HepG2 (cell line): Measurements from ENCODE around the gene CTCF. TPM values are rescaled to one million over a fixed set of nuclear protein-coding genes. Genes with fewer than 3 reads are reported as not detected.
A peak's percentile ranks its signal among the peaks of the same experiment; 100 is the strongest.

Experiments used
- AGO2 ChIP-seq: fragments of 200-400 bp; formaldehyde crosslinking; optimal IDR thresholded peaks from 2 replicates; pipeline ENCODE3; 2017; ENCODE audit warnings: mild to moderate bottlenecking, low read depth, low read length, moderate library complexity
- AHR ChIP-seq: IDR thresholded peaks from 2 replicates; pipeline ENCODE4 v1.6.1; 2018; ENCODE audit warnings: missing genetic modification reagents, missing compliant biosample characterization
- FOXA1 ChIP-seq, 2 experiments: fragments of 450-650 bp in 1 of 2; sonication (generic) in 1 of 2; formaldehyde crosslinking in 1 of 2; IDR thresholded peaks; 2 replicates each; pipeline versions ENCODE4 v1.4.0 to v1.6.1; 2016 to 2020; ENCODE audit warnings: missing genetic modification reagents in 1 of 2
- MZF1 ChIP-seq: sonication (generic); formaldehyde crosslinking; IDR thresholded peaks from 2 replicates; pipeline ENCODE4 v1.8.1; 2023; ENCODE audit warnings: mild to moderate bottlenecking, missing genetic modification reagents, borderline replicate concordance
- RFXAP ChIP-seq: sonication (generic); formaldehyde crosslinking; IDR thresholded peaks from 2 replicates; pipeline ENCODE4 v1.4.0; 2020; ENCODE audit warnings: missing genetic modification reagents, borderline replicate concordance
- TOE1 ChIP-seq: sonication (generic); formaldehyde crosslinking; IDR thresholded peaks from 2 replicates; pipeline ENCODE4 v1.4.0; 2020; ENCODE audit warnings: mild to moderate bottlenecking, missing genetic modification reagents
- YEATS4 ChIP-seq: sonication (generic); formaldehyde crosslinking; IDR thresholded peaks from 2 replicates; pipeline ENCODE4 v1.4.0; 2020; ENCODE audit warnings: missing genetic modification reagents, borderline replicate concordance
- ZNF564 ChIP-seq: sonication (generic); formaldehyde crosslinking; IDR thresholded peaks from 2 replicates; pipeline ENCODE4 v1.8.1; 2023; ENCODE audit warnings: mild to moderate bottlenecking, missing genetic modification reagents
- ZNF773 ChIP-seq: sonication (generic); formaldehyde crosslinking; IDR thresholded peaks from 2 replicates; pipeline ENCODE4 v1.4.0; 2020; ENCODE audit warnings: missing genetic modification reagents, borderline replicate concordance
- polyA plus RNA-seq, 8 experiments: library from polyadenylated mRNA; depleted of rRNA in 3 of 8; stranded (reverse) in 7 of 8; unstranded in 1 of 8; fragments of >200 nt; fragmentation: Illumina TruSeq in 4 of 8; extraction: Trizol in 4 of 8; gene quantifications; 2 replicates each; pipeline versions ENCODE4 v1.2.1 to v1.2.3, GENCODE V29; 2011 to 2016; ENCODE audit warnings: low read depth in 4 of 8, missing spikeins in 1 of 8, mixed read lengths in 1 of 8; ENCODE audit not compliant: insufficient read depth in 1 of 8
- total RNA-seq, 5 experiments: library from RNA; depleted of rRNA; stranded (reverse); fragments of >200 nt; fragmentation: Illumina TruSeq; extraction: Trizol; gene quantifications; 2 replicates each; pipeline ENCODE4 v1.2.3, GENCODE V29; 2016; ENCODE audit warnings: low read depth in 1 of 5
- TF ChIP-seq, protein P1 (sequence below): sonication (generic); formaldehyde crosslinking; IDR thresholded peaks from 2 replicates; pipeline ENCODE4 v1.4.0; 2020; ENCODE audit warnings: missing genetic modification reagents
- TF ChIP-seq, protein P2 (sequence below): IDR thresholded peaks from 2 replicates; pipeline ENCODE4 v1.6.1; 2012; ENCODE audit warnings: low read depth, low read length, improper control_type of control experiment
- TF ChIP-seq, protein P3 (sequence below): sonication (generic); formaldehyde crosslinking; IDR thresholded peaks from 2 replicates; pipeline ENCODE4 v1.4.0; 2020; ENCODE audit warnings: missing genetic modification reagents, borderline replicate concordance
- TF ChIP-seq, protein P4 (sequence below), 2 experiments: sonication (generic) in 1 of 2; formaldehyde crosslinking in 1 of 2; IDR thresholded peaks; 2 replicates each; pipeline versions ENCODE4 v1.4.0 to v1.6.1; 2016 to 2020; ENCODE audit warnings: borderline replicate concordance in 1 of 2, low read depth in 1 of 2, mild to moderate bottlenecking in 1 of 2, missing genetic modification reagents in 1 of 2

CTCF gene
- total and polyA plus RNA-seq, 2 of the 13 experiments (the other 11 are each of a cell fraction or from before 2014, with no cell fraction given) = 19.5 to 37.5 TPM

DNA sequence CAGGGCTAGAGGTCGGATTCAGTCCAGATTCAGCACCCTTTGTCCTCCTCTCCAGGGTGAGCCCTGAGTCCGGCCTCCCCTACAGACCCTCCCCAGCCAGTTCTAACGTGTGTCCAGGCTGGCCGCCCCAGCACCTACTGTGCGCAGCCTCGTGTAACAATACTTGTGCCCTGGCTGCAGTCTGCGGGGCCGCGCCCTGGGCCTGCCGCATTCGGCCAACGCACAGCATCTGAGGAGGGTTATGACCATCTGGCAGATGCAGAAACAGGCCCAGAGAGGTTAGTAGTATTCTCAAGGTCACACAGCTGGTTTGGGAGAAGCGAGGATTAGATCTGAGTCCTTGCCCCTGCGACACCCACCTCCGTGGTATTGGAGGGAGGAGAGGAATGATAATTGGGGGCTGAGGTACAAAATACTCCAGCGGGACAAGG, 32.7 kb upstream of the CTCF start (continued):
- TF ChIP-seq, protein P1, sequence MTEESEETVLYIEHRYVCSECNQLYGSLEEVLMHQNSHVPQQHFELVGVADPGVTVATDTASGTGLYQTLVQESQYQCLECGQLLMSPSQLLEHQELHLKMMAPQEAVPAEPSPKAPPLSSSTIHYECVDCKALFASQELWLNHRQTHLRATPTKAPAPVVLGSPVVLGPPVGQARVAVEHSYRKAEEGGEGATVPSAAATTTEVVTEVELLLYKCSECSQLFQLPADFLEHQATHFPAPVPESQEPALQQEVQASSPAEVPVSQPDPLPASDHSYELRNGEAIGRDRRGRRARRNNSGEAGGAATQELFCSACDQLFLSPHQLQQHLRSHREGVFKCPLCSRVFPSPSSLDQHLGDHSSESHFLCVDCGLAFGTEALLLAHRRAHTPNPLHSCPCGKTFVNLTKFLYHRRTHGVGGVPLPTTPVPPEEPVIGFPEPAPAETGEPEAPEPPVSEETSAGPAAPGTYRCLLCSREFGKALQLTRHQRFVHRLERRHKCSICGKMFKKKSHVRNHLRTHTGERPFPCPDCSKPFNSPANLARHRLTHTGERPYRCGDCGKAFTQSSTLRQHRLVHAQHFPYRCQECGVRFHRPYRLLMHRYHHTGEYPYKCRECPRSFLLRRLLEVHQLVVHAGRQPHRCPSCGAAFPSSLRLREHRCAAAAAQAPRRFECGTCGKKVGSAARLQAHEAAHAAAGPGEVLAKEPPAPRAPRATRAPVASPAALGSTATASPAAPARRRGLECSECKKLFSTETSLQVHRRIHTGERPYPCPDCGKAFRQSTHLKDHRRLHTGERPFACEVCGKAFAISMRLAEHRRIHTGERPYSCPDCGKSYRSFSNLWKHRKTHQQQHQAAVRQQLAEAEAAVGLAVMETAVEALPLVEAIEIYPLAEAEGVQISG (CRISPR knock-in tag) = no peak
- no peak for TF ChIP-seq AHR (CRISPR knock-in tag)
- TF ChIP-seq YEATS4 (CRISPR knock-in tag) = no peak
- no peak for TF ChIP-seq FOXA1 (IDR thresholded peaks at IDR 0.05)
- no peak for TF ChIP-seq FOXA1 (CRISPR knock-in tag; IDR thresholded peaks at IDR 0.05)
- TF ChIP-seq, protein P2, sequence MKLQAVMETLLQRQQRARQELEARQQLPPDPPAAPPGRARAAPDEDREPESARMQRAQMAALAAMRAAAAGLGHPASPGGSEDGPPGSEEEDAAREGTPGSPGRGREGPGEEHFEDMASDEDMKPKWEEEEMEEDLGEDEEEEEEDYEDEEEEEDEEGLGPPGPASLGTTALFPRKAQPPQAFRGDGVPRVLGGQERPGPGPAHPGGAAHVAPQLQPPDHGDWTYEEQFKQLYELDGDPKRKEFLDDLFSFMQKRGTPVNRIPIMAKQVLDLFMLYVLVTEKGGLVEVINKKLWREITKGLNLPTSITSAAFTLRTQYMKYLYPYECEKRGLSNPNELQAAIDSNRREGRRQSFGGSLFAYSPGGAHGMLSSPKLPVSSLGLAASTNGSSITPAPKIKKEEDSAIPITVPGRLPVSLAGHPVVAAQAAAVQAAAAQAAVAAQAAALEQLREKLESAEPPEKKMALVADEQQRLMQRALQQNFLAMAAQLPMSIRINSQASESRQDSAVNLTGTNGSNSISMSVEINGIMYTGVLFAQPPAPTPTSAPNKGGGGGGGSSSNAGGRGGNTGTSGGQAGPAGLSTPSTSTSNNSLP = no peak
- TF ChIP-seq AGO2 = peak; percentile 20
- no peak for TF ChIP-seq ZNF773 (CRISPR knock-in tag)
- no peak; the same call in 1 of the 2 replicates for TF ChIP-seq MZF1
- TF ChIP-seq ZNF564 (CRISPR knock-in tag) = no peak
- no peak for TF ChIP-seq RFXAP (CRISPR knock-in tag)
- TF ChIP-seq, protein P3, sequence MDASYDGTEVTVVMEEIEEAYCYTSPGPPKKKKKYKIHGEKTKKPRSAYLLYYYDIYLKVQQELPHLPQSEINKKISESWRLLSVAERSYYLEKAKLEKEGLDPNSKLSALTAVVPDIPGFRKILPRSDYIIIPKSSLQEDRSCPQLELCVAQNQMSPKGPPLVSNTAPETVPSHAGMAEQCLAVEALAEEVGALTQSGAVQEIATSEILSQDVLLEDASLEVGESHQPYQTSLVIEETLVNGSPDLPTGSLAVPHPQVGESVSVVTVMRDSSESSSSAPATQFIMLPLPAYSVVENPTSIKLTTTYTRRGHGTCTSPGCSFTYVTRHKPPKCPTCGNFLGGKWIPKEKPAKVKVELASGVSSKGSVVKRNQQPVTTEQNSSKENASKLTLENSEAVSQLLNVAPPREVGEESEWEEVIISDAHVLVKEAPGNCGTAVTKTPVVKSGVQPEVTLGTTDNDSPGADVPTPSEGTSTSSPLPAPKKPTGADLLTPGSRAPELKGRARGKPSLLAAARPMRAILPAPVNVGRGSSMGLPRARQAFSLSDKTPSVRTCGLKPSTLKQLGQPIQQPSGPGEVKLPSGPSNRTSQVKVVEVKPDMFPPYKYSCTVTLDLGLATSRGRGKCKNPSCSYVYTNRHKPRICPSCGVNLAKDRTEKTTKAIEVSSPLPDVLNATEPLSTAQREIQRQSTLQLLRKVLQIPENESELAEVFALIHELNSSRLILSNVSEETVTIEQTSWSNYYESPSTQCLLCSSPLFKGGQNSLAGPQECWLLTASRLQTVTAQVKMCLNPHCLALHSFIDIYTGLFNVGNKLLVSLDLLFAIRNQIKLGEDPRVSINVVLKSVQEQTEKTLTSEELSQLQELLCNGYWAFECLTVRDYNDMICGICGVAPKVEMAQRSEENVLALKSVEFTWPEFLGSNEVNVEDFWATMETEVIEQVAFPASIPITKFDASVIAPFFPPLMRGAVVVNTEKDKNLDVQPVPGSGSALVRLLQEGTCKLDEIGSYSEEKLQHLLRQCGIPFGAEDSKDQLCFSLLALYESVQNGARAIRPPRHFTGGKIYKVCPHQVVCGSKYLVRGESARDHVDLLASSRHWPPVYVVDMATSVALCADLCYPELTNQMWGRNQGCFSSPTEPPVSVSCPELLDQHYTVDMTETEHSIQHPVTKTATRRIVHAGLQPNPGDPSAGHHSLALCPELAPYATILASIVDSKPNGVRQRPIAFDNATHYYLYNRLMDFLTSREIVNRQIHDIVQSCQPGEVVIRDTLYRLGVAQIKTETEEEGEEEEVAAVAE (CRISPR knock-in tag) = no peak
- no peak; the same call in 1 of the 2 replicates for TF ChIP-seq TOE1
- TF ChIP-seq, protein P4, sequence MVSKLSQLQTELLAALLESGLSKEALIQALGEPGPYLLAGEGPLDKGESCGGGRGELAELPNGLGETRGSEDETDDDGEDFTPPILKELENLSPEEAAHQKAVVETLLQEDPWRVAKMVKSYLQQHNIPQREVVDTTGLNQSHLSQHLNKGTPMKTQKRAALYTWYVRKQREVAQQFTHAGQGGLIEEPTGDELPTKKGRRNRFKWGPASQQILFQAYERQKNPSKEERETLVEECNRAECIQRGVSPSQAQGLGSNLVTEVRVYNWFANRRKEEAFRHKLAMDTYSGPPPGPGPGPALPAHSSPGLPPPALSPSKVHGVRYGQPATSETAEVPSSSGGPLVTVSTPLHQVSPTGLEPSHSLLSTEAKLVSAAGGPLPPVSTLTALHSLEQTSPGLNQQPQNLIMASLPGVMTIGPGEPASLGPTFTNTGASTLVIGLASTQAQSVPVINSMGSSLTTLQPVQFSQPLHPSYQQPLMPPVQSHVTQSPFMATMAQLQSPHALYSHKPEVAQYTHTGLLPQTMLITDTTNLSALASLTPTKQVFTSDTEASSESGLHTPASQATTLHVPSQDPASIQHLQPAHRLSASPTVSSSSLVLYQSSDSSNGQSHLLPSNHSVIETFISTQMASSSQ (IDR thresholded peaks at IDR 0.05; ENCODE audit: low read depth) = no peak
- TF ChIP-seq, protein P4 (CRISPR knock-in tag; IDR thresholded peaks at IDR 0.05; ENCODE audit: borderline replicate concordance) = no peak; the same call in 1 of the 2 replicates
